ENCODE results near the gene TMEM30B. TPM values are rescaled to one million over a fixed set of nuclear protein-coding genes. Genes with fewer than 3 reads are reported as not detected.

Gene TMEM30B
- total RNA-seq, 6 experiments from 2014 or later, result 4.5 to 10.0 (median 6.7) TPM

GRCh38 chr14:61258985-61259384 is 22.2 kb downstream of the TMEM30B start:
- no peak for TF ChIP-seq POLR2A (IDR thresholded peaks at IDR 0.05)
- TF ChIP-seq CTCF (IDR thresholded peaks at IDR 0.05), result no peak
- 58% methylated on average over 4 of the region's 4 CpGs for WGBS (ENCODE audit: insufficient coverage, low coverage, low lambda C conversion rate, missing lambda C conversion rate)
- H3K36me3 ChIP-seq, result no peaks in the 10 kb centered on the region
- DNase-seq (no peak), ATAC-seq (no peak)
- H3K4me1 ChIP-seq, result peaks cover 0 to 2% (median 1%) of the 10 kb centered on the region in 4 donors
- no peaks in the 10 kb centered on the region for H3K27me3 ChIP-seq
- H3K9me3 ChIP-seq, result no peaks in the 10 kb centered on the region
- intact Hi-C loops (cut with DNase I), result no loop called here
- no peak overlapping the region for H3K27ac ChIP-seq
- no peak overlapping the region for H3K4me3 ChIP-seq

GRCh38 chr14:61257469-61258057 is 23.6 kb downstream of the TMEM30B start:
- no peak for DNase-seq

GRCh38 chr14:61256826-61257468 is 24.2 kb downstream of the TMEM30B start:
- Histone ChIP-seq H3K9me3 (no peaks in the 10 kb centered on the region), H3K36me3 (no peaks in the 10 kb centered on the region), H3K4me3 (no peak overlapping the region), H3K27ac (no peak overlapping the region), H3K27me3 (no peaks in the 10 kb centered on the region), H3K4me1 (peaks cover 0 to 2% (median 0%) of the 10 kb centered on the region in 4 donors)
- WGBS (ENCODE audit: insufficient coverage, low coverage, low lambda C conversion rate, missing lambda C conversion rate), result 79% methylated on average over 3 of the region's 6 CpGs
- ATAC-seq (no peak), DNase-seq (no peak)
- TF ChIP-seq CTCF (IDR thresholded peaks at IDR 0.05), result no peak
- TF ChIP-seq POLR2A (IDR thresholded peaks at IDR 0.05), result no peak
- intact Hi-C loops (cut with DNase I), result no loop called here

More at GRCh38 chr14:61257469-61258057, 23.6 kb downstream of the TMEM30B start:
- H3K27ac ChIP-seq, result no peak overlapping the region
- H3K36me3 ChIP-seq, result no peaks in the 10 kb centered on the region
- intact Hi-C loops (cut with DNase I), result no loop called here
- 74% methylated on average over 5 of the region's 5 CpGs for WGBS (ENCODE audit: insufficient coverage, low coverage, low lambda C conversion rate, missing lambda C conversion rate)
- ATAC-seq, result no peak
- peaks cover 0 to 2% (median 0%) of the 10 kb centered on the region in 4 donors for H3K4me1 ChIP-seq
- H3K27me3 ChIP-seq, result no peaks in the 10 kb centered on the region
- H3K9me3 ChIP-seq, result no peaks in the 10 kb centered on the region
- TF ChIP-seq POLR2A (IDR thresholded peaks at IDR 0.05) (no peak), CTCF (IDR thresholded peaks at IDR 0.05) (no peak)
- H3K4me3 ChIP-seq, result no peak overlapping the region

GRCh38 chr14:61255968-61256367 is 25.2 kb downstream of the TMEM30B start:
- no peaks in the 10 kb centered on the region for H3K9me3 ChIP-seq
- ATAC-seq (no peak), DNase-seq (no peak)
- no peaks in the 10 kb centered on the region for H3K27me3 ChIP-seq
- no peaks in the 10 kb centered on the region for H3K4me1 ChIP-seq
- TF ChIP-seq POLR2A (IDR thresholded peaks at IDR 0.05) (no peak), CTCF (IDR thresholded peaks at IDR 0.05) (no peak)
- H3K27ac ChIP-seq, result no peak overlapping the region
- intact Hi-C loops (cut with DNase I), result no loop called here
- H3K36me3 ChIP-seq, result no peaks in the 10 kb centered on the region
- H3K4me3 ChIP-seq, result no peak overlapping the region
- WGBS (ENCODE audit: insufficient coverage, low coverage, low lambda C conversion rate, missing lambda C conversion rate), result 74% methylated on average over 5 of the region's 5 CpGs

Measured in right lobe of liver (tissue), 6 donors.